ENCODE measurements around the gene NMNAT2.

The NMNAT2 gene

DNA sequence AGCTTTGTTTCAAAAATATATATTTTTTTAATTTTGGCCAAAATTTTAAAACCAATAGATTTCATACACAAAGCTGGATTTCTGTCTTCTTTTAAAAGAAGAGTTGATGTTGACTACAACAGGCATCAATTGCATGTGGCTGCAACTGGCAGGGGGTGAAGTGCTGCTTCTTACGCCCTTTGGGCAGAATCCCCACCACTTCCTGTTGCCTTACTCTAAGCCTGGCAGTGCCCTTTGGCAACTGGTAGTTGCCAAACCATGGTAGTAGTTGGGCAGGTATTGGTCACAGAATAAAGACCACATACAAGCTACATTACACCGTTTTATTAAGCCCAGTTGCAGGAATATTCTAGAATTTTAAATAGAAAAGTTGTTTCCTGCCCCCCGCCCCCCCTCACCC, 215.1 kb downstream of the NMNAT2 start:
- DNase-seq, result no peak

DNA sequence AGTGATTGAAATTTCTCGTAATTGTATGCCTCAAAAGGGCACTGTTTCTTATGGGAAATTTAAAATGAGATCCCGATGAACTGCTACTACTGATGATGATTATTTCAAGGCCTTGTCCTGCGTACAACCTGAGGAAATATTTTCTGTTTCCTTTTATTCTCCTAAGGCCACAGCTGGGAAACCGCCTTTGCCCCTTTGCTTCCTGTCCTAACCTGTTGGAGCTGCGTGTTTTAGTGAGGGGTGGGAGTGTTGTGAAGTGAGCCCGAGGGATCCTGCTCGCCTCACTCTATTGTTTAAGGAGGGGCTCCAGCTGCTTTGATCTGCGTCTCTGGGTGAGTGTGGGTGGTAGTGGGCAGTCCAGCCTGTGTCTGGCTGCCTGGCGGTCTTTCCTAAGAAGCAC, 217.7 kb downstream of the NMNAT2 start:
- no peak for DNase-seq

DNA sequence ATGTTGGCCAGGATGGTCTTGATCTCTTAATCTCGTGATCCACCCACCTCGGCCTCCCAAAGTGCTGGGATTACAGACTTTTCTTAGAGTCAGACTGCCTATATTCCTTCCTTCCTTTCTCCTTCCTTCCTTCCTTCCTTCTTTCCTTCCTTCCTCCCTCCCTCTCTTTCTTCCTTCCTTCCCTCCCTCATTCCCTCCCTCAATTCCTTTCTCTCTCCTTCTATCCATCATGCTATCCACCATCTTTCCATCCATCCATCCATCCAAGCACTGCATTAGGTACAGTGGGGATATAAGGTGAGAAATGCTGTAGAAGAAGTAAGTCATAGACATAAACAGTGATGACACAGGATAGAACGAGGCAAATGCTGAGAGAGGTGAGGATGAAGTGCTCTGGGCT, 218.9 kb downstream of the NMNAT2 start:
- DNase-seq, result no peak

GRCh38 chr1:183198463-183198862, 219.7 kb downstream of the NMNAT2 start:
- DNase-seq, result no peak

All from activated CD4-positive, alpha-beta T cell treated with anti-CD3 and anti-CD28 coated beads for 4 hours (primary cell).